Activated CD4-positive, alpha-beta T cell treated with anti-CD3 and anti-CD28 coated beads, Interleukin-2, Interleukin-6, amounts not matched to agents 100 ng/mL and 50 ng/mL, durations not matched to agents 16 hours and 8 hours (primary cell): ENCODE measurements around the gene ITK.
A peak's percentile ranks its signal among the peaks of the same experiment; 100 is the strongest.

Source experiments
- DNase-seq: peaks from one replicate; pipeline ENCODE4 v3.0.0-alpha.2; 2020

The ITK gene

DNA sequence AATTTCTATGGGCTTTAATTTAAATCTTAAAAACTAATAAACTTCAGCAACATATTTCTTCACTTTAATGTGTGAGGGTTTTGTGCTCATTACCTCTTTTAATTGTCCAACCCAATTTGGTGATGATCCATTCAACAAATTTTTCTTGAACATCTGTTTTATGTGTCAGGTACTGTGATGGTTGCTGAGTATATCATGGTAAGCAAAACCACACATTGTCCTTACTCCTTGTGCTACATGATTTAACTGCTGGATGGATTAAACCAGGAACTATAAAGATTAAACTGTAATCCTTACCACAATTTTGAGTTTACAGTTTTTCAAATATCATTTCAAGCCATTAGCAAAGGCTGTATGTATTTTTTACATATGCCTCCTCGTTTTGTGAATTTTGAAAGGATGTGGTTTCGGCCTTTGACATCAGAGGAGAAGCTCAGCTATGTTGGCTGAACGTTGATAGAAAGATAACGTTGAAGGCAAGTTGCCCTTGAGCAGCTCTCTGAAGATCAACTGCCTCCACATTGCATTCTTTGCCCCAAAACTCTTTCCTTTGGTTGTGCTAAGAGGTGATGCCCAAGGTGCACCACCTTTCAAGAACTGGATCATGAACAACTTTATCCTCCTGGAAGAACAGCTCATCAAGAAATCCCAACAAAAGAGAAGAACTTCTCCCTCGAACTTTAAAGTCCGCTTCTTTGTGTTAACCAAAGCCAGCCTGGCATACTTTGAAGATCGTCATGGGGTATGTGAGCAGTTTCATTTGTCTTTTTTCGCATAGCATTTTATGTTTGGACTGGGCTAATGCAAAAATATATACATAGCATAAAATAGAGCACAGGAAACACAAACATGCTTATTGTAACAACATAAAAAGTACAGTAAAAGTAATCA is at the start of gene ITK:
TSS of gene ITK (plus strand) at position 467 of the 891 bp plus-strand sequence. CDS start at position 605, 138 bp downstream.
- peak; percentile 87 for DNase-seq

- DNase-seq, result no peak
Measured at GRCh38 chr5:157130925-157131324, 49.7 kb upstream of the ITK start.

DNA sequence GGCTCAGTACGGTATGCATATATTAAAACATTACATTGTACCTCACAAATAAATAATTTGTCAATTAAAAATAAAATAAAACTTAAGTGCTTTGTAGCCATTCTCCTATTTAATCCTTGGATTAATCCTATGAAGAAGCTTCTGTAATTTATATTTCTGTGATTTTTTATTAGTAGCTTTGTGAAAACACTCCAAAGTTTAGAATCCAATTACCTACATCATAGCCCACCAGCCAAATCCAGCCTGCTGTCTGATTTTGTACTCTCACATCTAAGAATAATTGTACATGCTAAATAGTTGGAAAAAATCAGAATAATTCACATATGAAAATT is 48.4 kb upstream of the ITK start:
- DNase-seq, result no peak

- no peak for DNase-seq
Measured at GRCh38 chr5:157137691-157138090, 42.9 kb upstream of the ITK start.

DNA sequence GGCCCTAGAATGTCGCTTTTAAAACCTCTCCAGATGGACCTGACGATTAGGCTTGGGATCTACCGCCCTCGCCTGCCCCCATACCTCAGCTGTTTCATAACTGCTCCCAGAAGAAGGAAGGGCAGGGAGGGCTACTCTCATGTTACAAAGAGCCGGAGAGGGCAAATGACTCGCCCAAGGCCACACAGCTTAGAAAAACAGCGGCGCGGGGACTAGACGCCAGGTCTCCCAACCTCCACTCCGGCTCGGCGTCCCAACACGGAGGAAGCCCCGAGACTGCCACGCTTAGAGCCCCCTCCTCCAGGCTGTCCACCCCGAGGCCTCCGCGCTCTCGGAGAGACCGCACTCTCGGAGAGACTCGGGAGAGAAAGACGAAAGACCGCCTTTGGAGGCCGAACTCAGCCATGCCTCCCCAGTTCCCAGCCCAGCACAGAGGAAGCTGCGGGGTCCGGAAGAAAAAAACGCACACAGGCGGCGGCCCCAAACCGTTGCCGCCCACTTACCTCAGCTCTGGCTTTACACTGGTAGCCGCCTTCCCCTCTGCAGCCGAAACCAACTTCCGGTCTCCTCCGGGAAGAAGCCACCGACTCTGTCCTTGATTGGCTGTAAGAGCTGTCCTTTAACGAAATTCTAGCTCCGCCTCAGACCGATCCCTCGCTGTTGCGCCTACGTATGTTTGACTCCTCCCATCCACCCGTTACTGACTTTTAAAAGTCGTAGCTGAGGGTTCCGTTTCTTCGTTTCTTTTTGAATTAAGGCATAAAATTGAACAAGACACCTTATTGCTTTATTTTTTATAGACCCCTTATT is 38.1 kb upstream of the ITK start, which contains the start of gene MED7:
TSS of gene MED7 (minus strand) at position 549 of the 810 bp plus-strand sequence. CDS start 3,434 bp downstream, outside the sequence.
- DNase-seq, result peak; percentile 99

- DNase-seq, result peak; percentile 72
Measured at GRCh38 chr5:157143127-157143971, 37.3 kb upstream of the ITK start.

DNA sequence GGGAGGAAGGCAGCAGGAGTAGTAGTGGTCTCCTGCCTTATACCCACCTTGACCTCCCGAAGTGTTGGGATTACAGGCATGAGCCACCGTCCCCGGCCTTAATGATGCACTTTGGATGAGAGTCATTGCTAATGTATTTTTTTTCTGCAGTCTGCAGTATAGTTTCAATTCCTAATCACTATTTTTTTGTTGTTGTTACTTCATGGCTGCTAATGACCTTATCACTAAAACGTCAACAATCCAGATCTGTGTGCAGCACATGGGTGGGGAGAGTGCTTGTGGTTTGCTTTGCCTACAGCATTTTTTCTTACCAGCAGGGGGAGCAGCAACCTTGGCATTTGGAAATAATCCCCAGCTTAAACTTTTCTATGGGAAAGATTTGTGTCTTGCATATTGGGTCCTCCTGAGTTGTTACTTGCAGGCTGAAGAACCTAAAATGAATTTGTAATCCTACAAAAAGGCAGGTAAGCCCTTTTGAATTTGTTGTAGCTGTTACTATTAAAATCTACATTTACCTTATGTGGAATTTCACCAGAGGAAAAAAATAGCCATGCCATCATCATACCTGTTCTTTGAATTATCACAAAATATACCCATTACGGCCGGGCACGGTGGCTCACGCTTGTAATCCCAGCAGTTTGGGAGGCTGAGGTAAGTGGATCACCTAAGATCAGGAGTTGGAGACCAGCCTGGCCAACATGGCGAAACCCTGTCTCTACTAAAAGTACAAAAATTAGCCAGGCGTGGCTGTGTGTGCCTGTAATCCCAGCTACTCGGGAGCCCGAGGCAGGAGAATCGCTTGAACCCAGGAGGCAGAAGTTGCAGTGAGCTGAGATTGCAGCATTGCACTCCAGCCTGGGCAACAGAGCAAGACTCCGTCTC is 31.7 kb upstream of the ITK start:
- DNase-seq, result peak; percentile 91

- no peak for DNase-seq
Measured at GRCh38 chr5:157150995-157151394, 29.6 kb upstream of the ITK start.

- DNase-seq, result no peak
Measured at GRCh38 chr5:157155297-157155696, 25.3 kb upstream of the ITK start.

DNA sequence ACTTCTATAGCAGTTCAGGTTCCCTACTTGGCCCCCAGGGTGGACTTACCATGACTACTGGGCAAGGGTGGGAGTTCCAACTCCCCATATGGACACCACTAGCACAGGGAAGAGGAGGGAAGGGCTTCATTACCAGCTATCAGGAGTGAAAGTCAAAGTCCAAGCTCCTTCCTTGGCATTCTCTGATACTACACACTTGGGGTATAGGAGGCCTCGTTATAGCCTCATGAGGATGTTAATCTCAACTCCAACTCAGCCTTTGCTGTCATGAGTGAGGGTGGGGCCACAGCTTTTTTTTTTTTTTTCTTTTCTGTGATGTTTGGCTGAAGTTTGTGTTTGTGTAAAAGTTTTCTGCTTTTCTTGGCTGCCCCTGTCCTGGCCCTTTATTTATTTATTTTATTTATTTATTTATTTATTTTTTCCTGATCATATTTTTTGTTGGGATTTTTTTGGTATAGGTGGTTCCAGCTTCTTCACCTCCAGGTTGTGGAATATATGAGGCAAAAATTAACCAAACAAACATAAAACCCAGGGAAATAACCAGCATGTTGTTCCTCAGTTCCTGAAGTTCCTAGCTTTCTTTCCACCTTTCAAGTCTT is 23.2 kb upstream of the ITK start:
- DNase-seq, result no peak

DNA sequence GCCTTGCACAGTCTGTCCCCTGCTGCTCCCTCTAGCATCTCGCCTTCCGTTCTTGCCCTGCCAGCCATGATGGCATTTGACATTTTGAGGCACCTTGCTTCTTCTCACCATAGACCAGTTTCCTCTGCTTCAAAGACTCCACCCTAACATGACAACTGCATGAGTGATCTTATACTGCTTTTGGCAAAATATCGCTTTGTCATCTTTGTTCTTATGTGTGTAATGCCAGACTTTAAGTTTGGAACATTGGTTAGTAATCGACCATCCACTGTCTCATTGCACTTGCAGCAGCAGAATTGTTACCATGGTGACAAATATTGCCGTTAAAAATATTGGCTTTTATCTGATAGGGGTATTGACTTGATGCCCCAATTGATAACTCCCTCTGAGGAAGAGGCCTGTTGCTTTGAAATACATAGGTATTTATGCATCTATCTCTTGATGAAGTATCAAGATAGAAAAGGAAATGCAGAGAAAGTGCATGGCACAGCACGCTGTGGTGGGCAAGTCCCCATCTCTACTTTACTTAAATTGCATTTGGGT is 21.4 kb upstream of the ITK start:
- DNase-seq, result peak; percentile 61

- DNase-seq, result peak; percentile 64
Measured at GRCh38 chr5:157160001-157160400, 20.6 kb upstream of the ITK start.

GRCh38 chr5:157161996-157162395 is 18.6 kb upstream of the ITK start:
- DNase-seq, result no peak

DNA sequence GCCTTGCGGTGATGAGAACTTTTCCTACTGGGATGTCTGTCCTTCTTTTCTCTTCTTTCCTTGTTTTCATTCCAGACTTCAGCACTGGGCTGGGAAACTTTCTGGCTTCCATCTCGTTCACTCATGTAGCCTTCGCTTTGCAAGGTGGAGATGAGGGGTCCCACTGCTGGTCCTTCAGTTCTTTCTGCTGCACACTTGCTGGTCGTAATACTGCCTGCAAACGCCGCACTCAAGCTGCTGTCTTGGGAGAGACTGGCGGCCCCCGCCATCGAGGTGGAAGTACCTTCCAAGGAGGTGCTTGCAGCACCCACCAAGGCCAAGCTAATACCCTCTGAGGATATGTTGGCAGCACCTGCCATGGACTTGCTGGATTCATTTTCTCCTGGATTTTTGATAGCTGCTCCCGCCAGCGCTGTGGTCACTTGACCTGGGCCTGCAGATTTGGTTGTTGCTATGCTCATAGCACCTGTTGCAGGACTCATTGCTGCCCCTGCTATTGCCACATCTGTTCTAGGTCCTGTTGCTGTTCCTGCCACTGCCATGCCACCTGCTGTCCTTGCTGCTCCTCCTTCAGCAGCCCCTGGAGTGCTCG is 17.6 kb upstream of the ITK start:
- no peak for DNase-seq

- DNase-seq, result no peak
Measured at GRCh38 chr5:157164521-157164920, 16.1 kb upstream of the ITK start.

DNA sequence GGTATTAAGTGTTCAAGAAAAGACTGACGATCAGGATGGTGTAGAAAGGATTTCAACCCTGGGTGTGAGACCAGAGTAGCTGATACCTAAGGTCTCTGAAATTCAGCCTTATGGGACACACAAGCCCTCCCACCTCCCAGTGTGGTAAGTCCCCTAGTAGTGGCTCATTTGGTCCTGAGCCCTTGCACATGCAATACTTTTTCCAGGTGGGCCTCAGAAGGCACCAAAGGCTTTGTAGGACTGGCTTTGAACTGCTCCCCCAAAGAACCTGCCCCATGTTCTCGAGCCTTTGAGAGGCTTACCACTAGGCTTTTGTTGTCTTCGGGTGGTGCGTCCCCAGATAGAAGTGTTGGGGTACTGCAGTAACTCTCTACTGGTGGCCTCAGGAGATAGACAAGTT is 15.4 kb upstream of the ITK start:
- no peak for DNase-seq

DNA sequence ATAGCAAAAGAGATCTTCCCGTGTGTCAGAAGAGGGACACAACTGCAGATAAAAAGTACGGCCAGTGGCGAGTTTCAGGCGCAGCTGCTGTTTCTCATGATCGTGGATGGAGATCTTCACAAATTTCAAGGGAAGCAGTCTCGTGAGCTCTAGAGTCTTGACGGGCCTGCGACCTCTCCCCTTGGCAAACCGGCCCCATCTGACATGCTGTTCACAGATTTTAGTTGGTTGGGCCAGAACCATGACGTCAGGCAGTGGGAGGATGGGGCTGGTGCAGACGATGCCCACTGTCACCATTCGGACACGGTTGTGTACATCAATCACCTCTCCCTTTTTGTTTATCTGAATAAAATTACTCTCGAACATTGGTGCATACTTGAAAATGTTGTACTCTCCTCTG is 15.0 kb upstream of the ITK start:
- DNase-seq, result no peak

DNA sequence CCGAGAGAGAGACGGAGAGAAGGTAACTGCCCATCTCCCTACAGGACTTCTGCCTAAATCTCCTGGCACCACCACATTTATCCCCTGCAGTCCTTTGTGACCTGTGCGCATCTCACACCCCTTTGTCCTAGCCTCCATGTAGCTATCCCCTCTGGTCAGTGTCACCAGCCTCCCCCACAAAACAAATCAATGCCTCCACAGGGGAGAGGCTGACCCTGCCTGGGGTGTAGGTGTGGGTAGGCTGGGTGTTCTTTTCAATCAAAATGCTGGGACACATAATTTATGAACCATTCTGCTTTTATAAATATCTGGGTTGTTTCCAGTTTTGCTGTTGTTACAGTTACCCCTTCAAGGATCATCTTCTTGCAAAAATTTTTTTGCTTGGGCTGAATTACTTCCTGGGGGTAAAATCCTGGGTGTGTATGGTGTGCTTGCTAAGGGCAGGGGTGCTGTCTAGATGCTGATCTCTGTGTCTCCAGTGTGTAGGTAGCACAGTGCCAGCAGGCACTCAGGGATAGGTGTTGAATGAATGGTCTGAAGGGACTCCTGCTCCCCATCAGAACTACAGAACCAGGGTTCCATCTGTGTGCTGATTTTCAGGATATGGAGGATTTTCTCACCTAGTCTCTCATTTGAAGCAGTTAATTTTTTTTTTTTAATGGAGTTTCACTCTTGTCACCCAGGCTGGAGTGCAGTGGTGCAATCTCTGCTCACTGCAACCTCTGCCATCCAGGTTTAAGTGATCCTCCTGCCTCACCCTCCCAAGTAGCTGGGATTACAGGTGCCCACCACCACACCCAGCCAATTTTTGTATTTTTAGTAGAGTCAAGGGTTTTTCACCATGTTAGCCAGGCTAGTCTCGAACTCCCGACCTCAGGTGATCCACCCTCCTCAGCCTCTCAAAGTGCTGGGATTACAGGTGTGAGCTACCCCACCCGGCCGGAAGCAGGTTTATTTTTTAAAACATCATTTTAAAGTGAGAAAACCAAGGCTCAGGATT is 14.1 kb upstream of the ITK start, which contains the start of gene GARIN3:
TSS of gene GARIN3 (minus strand) at position 51 of the 1,000 bp plus-strand sequence. CDS start 96 bp downstream, outside the sequence.
- no peak for DNase-seq

DNA sequence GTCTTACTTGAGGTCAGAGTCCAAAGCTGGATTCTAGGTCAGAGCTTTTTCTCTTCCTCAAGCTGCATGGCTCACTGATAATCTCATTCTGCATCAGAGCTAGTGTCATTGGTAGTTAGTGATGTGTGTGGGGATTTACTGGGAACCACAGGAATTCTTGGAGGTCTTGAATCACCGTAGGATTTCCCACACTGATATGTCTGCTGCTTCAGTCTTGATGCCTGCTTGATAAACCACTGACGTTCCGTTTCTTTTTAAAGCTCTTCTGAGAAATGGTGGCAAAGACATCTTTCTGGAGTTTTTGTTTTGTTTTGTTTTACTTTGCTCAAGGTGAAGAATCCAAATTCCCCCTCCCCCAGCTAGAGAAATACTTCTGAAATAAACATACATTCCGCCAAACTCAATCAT is 13.4 kb upstream of the ITK start:
- DNase-seq, result peak; percentile 53
